C4-2B (cell line): ENCODE data around the gene PKN2.

Source experiments
- ZFX ChIP-seq: fragments of 450-650 bp; IDR thresholded peaks from 2 replicates; pipeline ENCODE4 v1.6.1; 2017
- TF ChIP-seq, protein P1 (sequence below): fragments of 450-650 bp; conservative IDR thresholded peaks from 2 replicates; pipeline ENCODE4 v1.5.1; 2017; ENCODE audit warnings: mild to moderate bottlenecking

DNA sequence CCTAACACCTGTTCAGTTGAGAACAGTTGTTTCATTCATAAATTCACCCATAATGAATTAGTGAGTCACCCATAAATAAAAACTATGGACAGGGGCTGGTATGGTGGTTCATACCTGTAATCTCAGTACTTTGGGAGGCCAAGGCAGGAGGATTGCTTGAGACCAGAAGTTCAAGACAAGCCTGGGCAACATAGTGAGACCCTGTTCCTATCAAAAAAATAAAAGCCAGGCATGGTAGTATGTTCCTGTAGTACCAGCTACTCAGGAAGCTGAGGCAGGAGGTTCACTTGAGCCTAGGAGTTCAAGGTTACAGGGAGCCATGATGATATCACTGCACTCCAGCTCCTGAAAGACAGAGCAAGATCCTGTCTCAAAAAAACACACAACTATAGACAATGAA, 128.3 kb downstream of the PKN2 start:
- TF ChIP-seq, protein P1, sequence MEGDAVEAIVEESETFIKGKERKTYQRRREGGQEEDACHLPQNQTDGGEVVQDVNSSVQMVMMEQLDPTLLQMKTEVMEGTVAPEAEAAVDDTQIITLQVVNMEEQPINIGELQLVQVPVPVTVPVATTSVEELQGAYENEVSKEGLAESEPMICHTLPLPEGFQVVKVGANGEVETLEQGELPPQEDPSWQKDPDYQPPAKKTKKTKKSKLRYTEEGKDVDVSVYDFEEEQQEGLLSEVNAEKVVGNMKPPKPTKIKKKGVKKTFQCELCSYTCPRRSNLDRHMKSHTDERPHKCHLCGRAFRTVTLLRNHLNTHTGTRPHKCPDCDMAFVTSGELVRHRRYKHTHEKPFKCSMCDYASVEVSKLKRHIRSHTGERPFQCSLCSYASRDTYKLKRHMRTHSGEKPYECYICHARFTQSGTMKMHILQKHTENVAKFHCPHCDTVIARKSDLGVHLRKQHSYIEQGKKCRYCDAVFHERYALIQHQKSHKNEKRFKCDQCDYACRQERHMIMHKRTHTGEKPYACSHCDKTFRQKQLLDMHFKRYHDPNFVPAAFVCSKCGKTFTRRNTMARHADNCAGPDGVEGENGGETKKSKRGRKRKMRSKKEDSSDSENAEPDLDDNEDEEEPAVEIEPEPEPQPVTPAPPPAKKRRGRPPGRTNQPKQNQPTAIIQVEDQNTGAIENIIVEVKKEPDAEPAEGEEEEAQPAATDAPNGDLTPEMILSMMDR: no peak
- TF ChIP-seq ZFX: no peak
